Measurements from ENCODE around the gene C19orf25. TPM values are rescaled to one million over a fixed set of nuclear protein-coding genes. Genes with fewer than 3 reads are reported as not detected.

Gene C19orf25
- total and polyA plus RNA-seq, 10 of the 15 experiments (the other 5 are each of a cell fraction or from before 2014, with no cell fraction given) = 1.2 to 67.0 (median 25.6) TPM

DNA sequence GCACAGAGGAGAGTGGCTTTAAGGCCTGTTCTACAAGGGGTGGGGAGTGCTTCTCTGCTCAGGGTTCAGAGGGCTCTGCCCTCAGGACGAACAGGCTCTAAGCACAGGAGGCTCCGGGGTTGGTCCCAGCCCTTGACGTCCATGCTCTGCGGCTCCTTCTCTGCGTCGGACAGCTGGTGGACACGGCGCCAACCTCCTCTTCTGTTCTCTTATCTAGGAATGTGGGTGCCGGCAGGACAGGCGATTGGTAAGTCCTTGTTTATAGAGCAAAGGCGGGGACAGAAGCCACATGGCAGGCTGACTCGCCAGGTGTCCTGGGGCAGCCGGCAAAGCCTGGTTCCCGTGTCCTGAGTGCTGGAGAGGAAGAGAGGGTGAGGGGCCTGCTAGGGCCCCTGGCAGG lies 49.3 kb downstream of the C19orf25 start (continued):
- TF ChIP-seq PAX5 (IDR thresholded peaks at IDR 0.05; ENCODE audit: borderline replicate concordance, low read depth, low read length) (no peak), TCF7 (IDR thresholded peaks at IDR 0.05; ENCODE audit: borderline replicate concordance) (no peak), IKZF2 (IDR thresholded peaks at IDR 0.05) (no peak)
- TF ChIP-seq, protein P1, sequence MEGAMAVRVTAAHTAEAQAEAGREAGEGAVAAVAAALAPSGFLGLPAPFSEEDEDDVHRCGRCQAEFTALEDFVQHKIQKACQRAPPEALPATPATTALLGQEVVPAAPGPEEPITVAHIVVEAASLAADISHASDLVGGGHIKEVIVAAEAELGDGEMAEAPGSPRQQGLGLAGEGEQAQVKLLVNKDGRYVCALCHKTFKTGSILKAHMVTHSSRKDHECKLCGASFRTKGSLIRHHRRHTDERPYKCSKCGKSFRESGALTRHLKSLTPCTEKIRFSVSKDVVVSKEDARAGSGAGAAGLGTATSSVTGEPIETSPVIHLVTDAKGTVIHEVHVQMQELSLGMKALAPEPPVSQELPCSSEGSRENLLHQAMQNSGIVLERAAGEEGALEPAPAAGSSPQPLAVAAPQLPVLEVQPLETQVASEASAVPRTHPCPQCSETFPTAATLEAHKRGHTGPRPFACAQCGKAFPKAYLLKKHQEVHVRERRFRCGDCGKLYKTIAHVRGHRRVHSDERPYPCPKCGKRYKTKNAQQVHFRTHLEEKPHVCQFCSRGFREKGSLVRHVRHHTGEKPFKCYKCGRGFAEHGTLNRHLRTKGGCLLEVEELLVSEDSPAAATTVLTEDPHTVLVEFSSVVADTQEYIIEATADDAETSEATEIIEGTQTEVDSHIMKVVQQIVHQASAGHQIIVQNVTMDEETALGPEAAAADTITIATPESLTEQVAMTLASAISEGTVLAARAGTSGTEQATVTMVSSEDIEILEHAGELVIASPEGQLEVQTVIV (IDR thresholded peaks at IDR 0.05; ENCODE audit: borderline replicate concordance, partially characterized antibody) = no peak

DNA sequence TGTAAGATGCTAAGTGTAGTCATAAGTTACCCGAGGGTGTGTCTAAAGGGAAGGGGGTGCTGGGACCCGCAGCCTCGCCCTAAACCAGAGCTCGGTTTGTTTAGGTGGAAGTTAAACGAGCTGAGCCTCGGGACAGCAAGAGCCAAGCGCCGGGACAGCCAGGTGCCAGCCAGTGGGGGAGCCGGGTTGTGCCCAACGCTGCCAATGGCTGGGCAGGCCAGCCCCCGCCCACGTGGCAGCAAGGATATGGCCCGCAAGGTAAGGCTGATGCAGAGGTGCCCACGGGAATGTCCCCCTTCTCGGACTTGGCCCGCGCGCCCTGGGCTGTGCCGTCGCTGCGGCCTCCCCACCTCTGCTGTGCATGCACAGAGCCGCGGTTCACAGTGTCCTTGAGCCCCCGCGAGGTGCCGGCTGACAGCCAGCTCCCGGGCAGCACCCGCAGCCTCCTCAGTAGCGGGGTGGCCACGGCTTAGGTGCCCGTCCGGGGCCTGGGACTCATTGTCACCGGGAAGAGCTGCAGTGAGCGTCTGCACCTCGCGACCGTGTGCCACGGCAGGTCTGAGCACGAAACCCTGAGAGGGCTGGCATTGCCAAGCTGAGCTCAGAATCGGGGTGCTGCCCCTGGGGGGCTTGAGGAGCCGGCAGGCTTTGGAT lies 50.1 kb downstream of the C19orf25 start:
- Histone ChIP-seq H3K4me3 (no peak overlapping the region), H3K79me2 (ENCODE audit: control insufficient read depth, insufficient read depth, low read length) (no peaks in the 10 kb centered on the region), H3K4me1 (ENCODE audit: control insufficient read depth, insufficient read depth, low read length) (no peaks in the 10 kb centered on the region), H2AFZ (ENCODE audit: control insufficient read depth, low read depth, low read length) (no peak overlapping the region), H3K27ac (ENCODE audit: control insufficient read depth, insufficient read depth) (no peak overlapping the region), H3K4me2 (ENCODE audit: control insufficient read depth, insufficient read depth) (no peak overlapping the region), H3K9me3 (replicated peaks; ENCODE audit: control insufficient read depth, insufficient read depth, low read length) (no peaks in the 10 kb centered on the region), H3K36me3 (ENCODE audit: control insufficient read depth in 2 of 2, insufficient read depth in 2 of 2, low read length in 1 of 2) (peaks cover 15 to 57% of the 10 kb centered on the region in 2 experiments), H3K9ac (ENCODE audit: control insufficient read depth, insufficient read depth, low read length) (no peak overlapping the region), H4K20me1 (ENCODE audit: control insufficient read depth, insufficient read depth) (no peaks in the 10 kb centered on the region), H3K27me3 (replicated peaks in 1 of 2; ENCODE audit: control insufficient read depth in 2 of 2, insufficient read depth in 2 of 2, low read length in 1 of 2) (no peaks in the 10 kb centered on the region)
- no peak for TF ChIP-seq SREBF1 (IDR thresholded peaks at IDR 0.05; ENCODE audit: low read length)
- no peak for TF ChIP-seq CTCF (IDR thresholded peaks at IDR 0.05 in 2 of 3, conservative IDR thresholded peaks at IDR 0.05 in 1 of 3; ENCODE audit: control insufficient read depth in 2 of 3, extremely low read depth in 1 of 3, insufficient read depth in 1 of 3, low read depth in 3 of 3, low read length in 3 of 3)
- TF ChIP-seq, protein P2, sequence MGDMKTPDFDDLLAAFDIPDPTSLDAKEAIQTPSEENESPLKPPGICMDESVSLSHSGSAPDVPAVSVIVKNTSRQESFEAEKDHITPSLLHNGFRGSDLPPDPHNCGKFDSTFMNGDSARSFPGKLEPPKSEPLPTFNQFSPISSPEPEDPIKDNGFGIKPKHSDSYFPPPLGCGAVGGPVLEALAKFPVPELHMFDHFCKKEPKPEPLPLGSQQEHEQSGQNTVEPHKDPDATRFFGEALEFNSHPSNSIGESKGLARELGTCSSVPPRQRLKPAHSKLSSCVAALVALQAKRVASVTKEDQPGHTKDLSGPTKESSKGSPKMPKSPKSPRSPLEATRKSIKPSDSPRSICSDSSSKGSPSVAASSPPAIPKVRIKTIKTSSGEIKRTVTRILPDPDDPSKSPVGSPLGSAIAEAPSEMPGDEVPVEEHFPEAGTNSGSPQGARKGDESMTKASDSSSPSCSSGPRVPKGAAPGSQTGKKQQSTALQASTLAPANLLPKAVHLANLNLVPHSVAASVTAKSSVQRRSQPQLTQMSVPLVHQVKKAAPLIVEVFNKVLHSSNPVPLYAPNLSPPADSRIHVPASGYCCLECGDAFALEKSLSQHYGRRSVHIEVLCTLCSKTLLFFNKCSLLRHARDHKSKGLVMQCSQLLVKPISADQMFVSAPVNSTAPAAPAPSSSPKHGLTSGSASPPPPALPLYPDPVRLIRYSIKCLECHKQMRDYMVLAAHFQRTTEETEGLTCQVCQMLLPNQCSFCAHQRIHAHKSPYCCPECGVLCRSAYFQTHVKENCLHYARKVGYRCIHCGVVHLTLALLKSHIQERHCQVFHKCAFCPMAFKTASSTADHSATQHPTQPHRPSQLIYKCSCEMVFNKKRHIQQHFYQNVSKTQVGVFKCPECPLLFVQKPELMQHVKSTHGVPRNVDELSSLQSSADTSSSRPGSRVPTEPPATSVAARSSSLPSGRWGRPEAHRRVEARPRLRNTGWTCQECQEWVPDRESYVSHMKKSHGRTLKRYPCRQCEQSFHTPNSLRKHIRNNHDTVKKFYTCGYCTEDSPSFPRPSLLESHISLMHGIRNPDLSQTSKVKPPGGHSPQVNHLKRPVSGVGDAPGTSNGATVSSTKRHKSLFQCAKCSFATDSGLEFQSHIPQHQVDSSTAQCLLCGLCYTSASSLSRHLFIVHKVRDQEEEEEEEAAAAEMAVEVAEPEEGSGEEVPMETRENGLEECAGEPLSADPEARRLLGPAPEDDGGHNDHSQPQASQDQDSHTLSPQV (IDR thresholded peaks at IDR 0.05) = no peak
- no peak for TF ChIP-seq ELK1 (IDR thresholded peaks at IDR 0.05; ENCODE audit: low read depth, low read length)
- TF ChIP-seq ASH2L (IDR thresholded peaks at IDR 0.05; ENCODE audit: borderline replicate concordance, low read depth) = no peak
- TF ChIP-seq POLR2A (IDR thresholded peaks at IDR 0.05; ENCODE audit: low read depth, low read length) = peak; percentile 42
- no peak for TF ChIP-seq SMC3 (IDR thresholded peaks at IDR 0.05; ENCODE audit: borderline replicate concordance, low read length)
- TF ChIP-seq BRCA1 (IDR thresholded peaks at IDR 0.05; ENCODE audit: low read depth, low read length) = no peak
- ATAC-seq = no peak
- no TSS peak for BruUV-seq (replicated peaks)
- WGBS (ENCODE audit: insufficient coverage, insufficient replicate concordance, low lambda C conversion rate, missing lambda C conversion rate) = 95% methylated on average over 41 of the region's 41 CpGs
- intact Hi-C loops (cut with micrococcal nuclease; ENCODE audit: unreplicated experiment) (no loop called here), in situ Hi-C loops (cut with MboI) (no loop called here)
- CTCF ChIA-PET = no interaction called here
- no peak for FAIRE-seq
- DNase-seq (ENCODE audit: low read depth, low spot score) = no peak
- SMC1A ChIA-PET (ENCODE audit: uncharacterized antibody, unreplicated experiment) = no interaction called here
- RAD21 ChIA-PET (ENCODE audit: unreplicated experiment) = no interaction called here
- POLR2A ChIA-PET = no interaction called here

Measured in GM12878 (cell line).